PC-3 (cell line): Measurements from ENCODE around the gene TCEA3. TPM values are rescaled to one million over a fixed set of nuclear protein-coding genes. Genes with fewer than 3 reads are reported as not detected.
"Not testable (repeated sequence)": the region's sequence is repeated elsewhere in the genome, so short reads cannot be mapped to it uniquely, and the experiment has no call there.

Experiments
- ATAC-seq: fragments of 200-7000 bp; cut with Tn5 transposase; 2 replicates; pipeline ENCODE4 v1.9.1; 2020; ENCODE audit warnings: mild to moderate bottlenecking, moderate library complexity
- BruUV-seq: library from RNA; stranded (reverse); fragments of 400-500 nt; replicated peaks from 2 replicates; lab custom pipeline; 2021; lab: Mats Ljungman, UMichigan
- CTCF ChIA-PET: fragments of 300-600 bp; sonication (Branson Sonifier 250); formaldehyde crosslinking; loops from one replicate; lab custom pipeline; 2022; ENCODE audit warnings: antibody characterized with exemption; lab: Charles Lee
- POLR2A ChIA-PET: fragments of 300-600 bp; sonication (Branson Sonifier 250); formaldehyde crosslinking; loops from one replicate; lab custom pipeline; 2022; ENCODE audit warnings: antibody characterized with exemption; ENCODE audit not compliant: unreplicated experiment; lab: Charles Lee
- DNase-seq: peaks from one replicate; pipeline ENCODE4 v3.0.0-alpha.2; 2015
- H2AFZ ChIP-seq: fragments of 300-600 bp; sonication (generic); 2 replicates; pipeline ENCODE4 v1.6.0; 2016; ENCODE audit warnings: antibody characterized with exemption, low read length
- H3F3A ChIP-seq: fragments of 300-600 bp; sonication (generic); one replicate; pipeline ENCODE4 v1.6.0; 2017; ENCODE audit warnings: antibody characterized with exemption, low read length, control low read depth, mild to moderate bottlenecking; ENCODE audit not compliant: unreplicated experiment
- H3K27ac ChIP-seq: fragments of 300-600 bp; sonication (generic); 2 replicates; pipeline ENCODE4 v1.5.1; 2016; ENCODE audit warnings: mild to moderate bottlenecking, low read length
- H3K27me3 ChIP-seq: fragments of 300-600 bp; sonication (generic); 2 replicates; pipeline ENCODE4 v1.6.1; 2016; ENCODE audit warnings: low read length, mixed read lengths
- H3K36me3 ChIP-seq: fragments of 300-600 bp; sonication (generic); 2 replicates; pipeline ENCODE4 v1.6.1; 2016; ENCODE audit warnings: low read depth, mixed run types, low read length, mixed read lengths
- H3K4me1 ChIP-seq: fragments of 300-600 bp; sonication (generic); 2 replicates; pipeline ENCODE4 v1.5.1; 2016; ENCODE audit warnings: low read length; ENCODE audit not compliant: insufficient read depth
- H3K4me2 ChIP-seq: fragments of 300-600 bp; sonication (generic); 2 replicates; pipeline ENCODE4 v1.6.0; 2016; ENCODE audit warnings: low read length
- H3K4me3 ChIP-seq: fragments of 300-600 bp; sonication (generic); 2 replicates; pipeline ENCODE4 v1.5.1; 2016; ENCODE audit warnings: mild to moderate bottlenecking, low read length, mixed read lengths
- H3K79me2 ChIP-seq: fragments of 300-600 bp; sonication (generic); 2 replicates; pipeline ENCODE4 v1.6.1; 2017; ENCODE audit warnings: low read length, mixed read lengths
- H3K9ac ChIP-seq: fragments of 300-600 bp; sonication (generic); 2 replicates; pipeline ENCODE4 v1.6.0; 2016; ENCODE audit warnings: mild to moderate bottlenecking, low read length
- H3K9me2 ChIP-seq: fragments of 300-600 bp; sonication (generic); replicated peaks from 2 replicates; pipeline ENCODE4 v1.6.1; 2016; ENCODE audit warnings: mixed run types, low read length, mixed read lengths
- H3K9me3 ChIP-seq: fragments of 300-600 bp; sonication (generic); 2 replicates; pipeline ENCODE4 v1.6.1; 2016; ENCODE audit warnings: low read length, mixed read lengths
- H4K20me1 ChIP-seq: fragments of 300-600 bp; sonication (generic); 2 replicates; pipeline ENCODE4 v1.6.1; 2016; ENCODE audit warnings: low read length, mixed read lengths
- EZH2 ChIP-seq: fragments of 300-600 bp; sonication (generic); IDR thresholded peaks from one replicate; pipeline ENCODE4 v1.6.1; 2017; ENCODE audit warnings: antibody characterized with exemption, mild to moderate bottlenecking, low read length; ENCODE audit not compliant: unreplicated experiment
- EZH2phosphoT487 ChIP-seq: fragments of 300-600 bp; sonication (generic); IDR thresholded peaks from 2 replicates; pipeline ENCODE4 v1.6.1; 2018; ENCODE audit warnings: mild to moderate bottlenecking, antibody characterized with exemption, low read length, borderline replicate concordance
- intact Hi-C: fragments of 100-400 bp; cut with micrococcal nuclease; formaldehyde crosslinking; loops from 2 replicates; pipeline ENCODE4 v1.9.0; 2023
- total RNA-seq: library from RNA; depleted of rRNA; stranded (reverse); fragments of >200 nt; gene quantifications from 2 replicates; pipeline ENCODE4 v1.2.3, GENCODE V29; 2014
- TF ChIP-seq, protein P1 (sequence below): fragments of 300-600 bp; sonication (generic); conservative IDR thresholded peaks from 2 replicates; pipeline ENCODE4 v1.5.1; 2017; ENCODE audit warnings: antibody characterized with exemption, low read depth, mild to moderate bottlenecking, low read length

Gene TCEA3
- total RNA-seq, 1 experiment from 2014 or later: 23.6 TPM

DNA sequence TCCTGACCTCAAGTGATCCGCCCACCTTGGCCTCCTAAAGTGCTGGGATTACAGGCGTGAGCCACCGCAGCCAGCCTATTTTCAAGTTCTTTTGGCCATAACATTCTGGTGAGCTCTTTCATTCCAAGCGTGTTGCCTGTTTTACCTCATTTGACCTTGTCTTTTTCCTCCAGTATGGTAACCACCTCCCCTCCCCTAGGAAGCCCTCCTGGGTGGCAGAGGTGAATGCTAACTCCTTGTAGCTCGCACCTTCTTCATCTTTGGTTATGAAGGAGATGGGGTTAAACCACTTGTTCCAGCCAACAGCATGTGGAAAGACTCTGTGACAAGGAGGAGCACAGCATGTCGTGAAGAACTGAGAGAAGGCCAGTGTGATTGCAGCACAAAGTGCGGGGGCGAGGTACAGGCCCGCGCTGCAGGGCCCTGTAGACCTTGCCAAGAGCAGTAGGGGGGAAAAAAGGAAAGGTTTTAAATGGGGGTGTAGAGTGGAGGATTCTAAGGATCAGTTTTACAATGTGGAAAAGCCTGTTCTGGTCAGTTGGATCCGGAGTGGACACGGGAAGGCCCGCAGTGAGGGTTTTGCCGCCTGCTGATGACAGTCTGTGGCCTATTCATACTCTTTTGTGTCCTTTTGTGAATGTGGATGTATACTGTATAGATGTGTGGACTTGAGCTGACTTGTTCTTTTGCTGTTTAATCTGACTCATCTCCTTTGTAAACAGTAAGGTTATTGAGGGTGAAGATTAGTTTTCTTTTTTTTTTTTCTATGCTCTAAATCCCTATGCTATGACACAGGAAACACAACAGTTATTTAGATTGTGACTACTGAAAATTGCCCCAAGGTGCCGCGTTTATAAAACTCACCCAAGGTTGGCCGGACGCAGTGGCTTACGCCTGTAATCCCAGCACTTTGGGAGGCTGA, 47.4 kb downstream of the TCEA3 start:
- H3K9me3 ChIP-seq: no peaks in the 10 kb centered on the region
- no peaks in the 10 kb centered on the region for H3K36me3 ChIP-seq
- intact Hi-C loops: no loop called here
- H3K4me1 ChIP-seq: peaks cover 9% of the 10 kb centered on the region
- no peaks in the 10 kb centered on the region for H3F3A ChIP-seq
- peak overlapping the region; percentile 51; the same call in 1 of the 2 replicates for H2AFZ ChIP-seq
- TSS peak; percentile 21 for BruUV-seq
- H3K9me2 ChIP-seq: no peaks in the 10 kb centered on the region
- H3K27me3 ChIP-seq: no peaks in the 10 kb centered on the region
- peak overlapping the region; percentile 27; the same call in 1 of the 2 replicates for H3K9ac ChIP-seq
- H3K4me3 ChIP-seq: no peak overlapping the region
- TF ChIP-seq, protein P1, sequence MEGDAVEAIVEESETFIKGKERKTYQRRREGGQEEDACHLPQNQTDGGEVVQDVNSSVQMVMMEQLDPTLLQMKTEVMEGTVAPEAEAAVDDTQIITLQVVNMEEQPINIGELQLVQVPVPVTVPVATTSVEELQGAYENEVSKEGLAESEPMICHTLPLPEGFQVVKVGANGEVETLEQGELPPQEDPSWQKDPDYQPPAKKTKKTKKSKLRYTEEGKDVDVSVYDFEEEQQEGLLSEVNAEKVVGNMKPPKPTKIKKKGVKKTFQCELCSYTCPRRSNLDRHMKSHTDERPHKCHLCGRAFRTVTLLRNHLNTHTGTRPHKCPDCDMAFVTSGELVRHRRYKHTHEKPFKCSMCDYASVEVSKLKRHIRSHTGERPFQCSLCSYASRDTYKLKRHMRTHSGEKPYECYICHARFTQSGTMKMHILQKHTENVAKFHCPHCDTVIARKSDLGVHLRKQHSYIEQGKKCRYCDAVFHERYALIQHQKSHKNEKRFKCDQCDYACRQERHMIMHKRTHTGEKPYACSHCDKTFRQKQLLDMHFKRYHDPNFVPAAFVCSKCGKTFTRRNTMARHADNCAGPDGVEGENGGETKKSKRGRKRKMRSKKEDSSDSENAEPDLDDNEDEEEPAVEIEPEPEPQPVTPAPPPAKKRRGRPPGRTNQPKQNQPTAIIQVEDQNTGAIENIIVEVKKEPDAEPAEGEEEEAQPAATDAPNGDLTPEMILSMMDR: no peak
- TF ChIP-seq EZH2phosphoT487: no peak
- TF ChIP-seq EZH2: no peak
- peak; percentile 89 for DNase-seq
- H3K4me2 ChIP-seq: peak overlapping the region; percentile 44
- peak; percentile 96 for ATAC-seq
- CTCF ChIA-PET: interaction anchor here (0.6 to 0.7 kb wide), 3 partner anchors 26 to 32 kb away, joined by 5 to 7 read pairs (median 5); no protein-coding TSS in a partner anchor
- POLR2A ChIA-PET: interaction anchor here (0.5 to 0.6 kb wide), 2 partner anchors 9 to 826 kb away, joined by 3 to 7 read pairs; no protein-coding TSS in a partner anchor
- no peaks in the 10 kb centered on the region for H4K20me1 ChIP-seq
- H3K79me2 ChIP-seq: no peaks in the 10 kb centered on the region
- H3K27ac ChIP-seq: peak overlapping the region; percentile 84

DNA sequence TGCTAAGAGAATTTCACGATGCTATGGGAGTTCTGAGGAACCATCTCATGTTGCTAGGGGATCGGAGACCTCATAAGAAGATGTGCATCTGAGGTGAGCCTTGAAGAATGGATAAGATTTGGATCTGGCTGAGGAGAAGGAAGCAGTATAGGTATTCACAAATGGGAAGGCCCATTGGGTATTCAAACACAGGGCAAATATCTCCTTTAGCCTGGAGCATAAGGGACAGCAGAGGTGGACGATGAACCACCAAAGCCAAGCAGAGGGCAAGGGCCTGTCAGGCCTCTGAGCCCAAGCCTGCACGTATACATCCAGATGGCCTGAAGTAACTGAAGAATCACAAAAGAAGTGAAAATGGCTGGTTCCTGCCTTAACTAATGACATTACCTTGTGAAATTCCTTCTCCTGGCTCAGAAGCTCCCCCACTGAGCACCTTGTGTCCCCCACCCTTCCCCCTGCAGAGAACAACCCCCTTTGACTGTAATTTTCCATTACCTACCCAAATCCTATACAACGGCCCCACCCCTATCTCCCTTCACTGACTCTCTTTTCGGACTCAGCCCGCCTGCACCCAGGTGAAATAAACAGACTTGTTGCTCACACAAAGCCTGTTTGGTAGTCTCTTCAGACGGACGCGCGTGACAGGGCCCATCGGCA, 50.3 kb downstream of the TCEA3 start:
- CTCF ChIA-PET, BruUV-seq, H3K4me3 ChIP-seq, H3K4me2 ChIP-seq, H4K20me1 ChIP-seq, H3F3A ChIP-seq, DNase-seq, H3K9ac ChIP-seq, H3K9me3 ChIP-seq, H3K27me3 ChIP-seq, H2AFZ ChIP-seq, H3K27ac ChIP-seq, ATAC-seq, H3K9me2 ChIP-seq, H3K36me3 ChIP-seq, intact Hi-C loops: not testable (repeated sequence)
- Histone ChIP-seq H3K4me1 (peaks cover 25% of the 10 kb centered on the region), H3K79me2 (peaks cover 22% of the 10 kb centered on the region)
- POLR2A ChIA-PET: interaction anchor here (0.9 kb wide), 1 partner anchor 30 kb away, joined by 21 read pairs; the partner anchor contains the start of gene HNRNPR

DNA sequence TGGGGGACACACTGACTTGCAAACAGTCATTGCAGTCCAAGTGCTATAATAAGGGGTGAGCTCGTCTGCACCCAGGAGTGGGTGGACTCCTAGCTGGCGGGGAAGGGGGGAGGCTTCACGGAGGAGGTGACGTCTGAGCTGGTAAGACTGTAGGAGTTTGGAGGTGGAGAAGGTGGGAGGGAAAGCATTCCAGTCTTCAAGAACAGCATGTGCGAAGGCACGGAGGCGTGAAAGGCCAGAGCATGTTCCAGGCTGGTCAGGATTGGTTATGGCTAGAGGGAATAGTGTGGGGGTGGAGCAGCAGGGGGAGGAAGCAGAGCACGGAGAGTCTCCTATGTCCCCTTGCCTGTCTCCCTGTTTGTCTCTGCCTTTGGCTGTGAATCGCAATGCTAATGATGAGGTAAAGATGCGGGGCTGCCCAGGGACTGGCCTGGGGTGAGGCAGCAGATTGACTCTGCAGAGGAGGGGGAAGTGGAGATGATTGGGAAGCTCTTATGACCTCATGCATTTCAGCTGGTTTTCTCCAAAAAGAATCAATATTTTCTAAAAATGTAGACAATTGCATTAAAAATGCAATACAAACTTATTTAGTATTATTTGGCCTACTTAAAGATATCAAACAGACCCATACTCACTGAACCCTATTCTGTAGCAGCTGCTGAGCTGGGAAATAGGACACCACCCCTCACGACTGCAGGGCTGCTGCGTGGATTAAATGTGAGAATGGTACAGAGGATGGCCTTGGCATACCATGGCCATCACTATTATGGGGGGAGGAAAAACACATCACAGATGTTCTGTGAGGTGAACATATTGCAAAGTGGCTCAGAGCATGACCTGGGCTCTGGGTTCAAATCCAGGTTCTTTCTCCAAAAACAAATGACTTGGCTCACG, 52.3 kb downstream of the TCEA3 start:
- Histone ChIP-seq H4K20me1 (no peaks in the 10 kb centered on the region), H3K9me3 (no peaks in the 10 kb centered on the region), H3K79me2 (peaks cover 35% of the 10 kb centered on the region), H3K4me2 (no peak overlapping the region), H3K9ac (no peak overlapping the region), H2AFZ (no peak overlapping the region), H3K4me1 (peaks cover 24% of the 10 kb centered on the region), H3K4me3 (no peak overlapping the region), H3K27me3 (no peaks in the 10 kb centered on the region), H3K36me3 (no peaks in the 10 kb centered on the region), H3K27ac (no peak overlapping the region), H3K9me2 (no peaks in the 10 kb centered on the region), H3F3A (no peaks in the 10 kb centered on the region)
- ChIA-PET CTCF (no interaction called here), POLR2A (no interaction called here)
- DNase-seq (no peak), ATAC-seq (no peak)
- TF ChIP-seq, protein P1: no peak
- TF ChIP-seq EZH2: no peak
- TF ChIP-seq EZH2phosphoT487: no peak
- intact Hi-C loops: no loop called here
- BruUV-seq: no TSS peak
